Skin of body (tissue), 2 donors: ENCODE measurements around the gene GFER. TPM values are rescaled to one million over a fixed set of nuclear protein-coding genes. Genes with fewer than 3 reads are reported as not detected.
A peak's percentile ranks its signal among the peaks of the same experiment; 100 is the strongest.
"Not testable (repeated sequence)": the region's sequence is repeated elsewhere in the genome, so short reads cannot be mapped to it uniquely, and the experiment has no call there.

Experiments used
- DNase-seq: peaks from one replicate; lab custom pipeline; 2025; lab: John Stamatoyannopoulos, UW
- total RNA-seq: library from RNA; depleted of rRNA; stranded (reverse); fragments of >200 nt; gene quantifications from one replicate; pipeline ENCODE4 v1.2.3, GENCODE V29; 2014

The GFER gene
- total RNA-seq, 1 donor from 2014 or later, result 5.8 TPM

DNA sequence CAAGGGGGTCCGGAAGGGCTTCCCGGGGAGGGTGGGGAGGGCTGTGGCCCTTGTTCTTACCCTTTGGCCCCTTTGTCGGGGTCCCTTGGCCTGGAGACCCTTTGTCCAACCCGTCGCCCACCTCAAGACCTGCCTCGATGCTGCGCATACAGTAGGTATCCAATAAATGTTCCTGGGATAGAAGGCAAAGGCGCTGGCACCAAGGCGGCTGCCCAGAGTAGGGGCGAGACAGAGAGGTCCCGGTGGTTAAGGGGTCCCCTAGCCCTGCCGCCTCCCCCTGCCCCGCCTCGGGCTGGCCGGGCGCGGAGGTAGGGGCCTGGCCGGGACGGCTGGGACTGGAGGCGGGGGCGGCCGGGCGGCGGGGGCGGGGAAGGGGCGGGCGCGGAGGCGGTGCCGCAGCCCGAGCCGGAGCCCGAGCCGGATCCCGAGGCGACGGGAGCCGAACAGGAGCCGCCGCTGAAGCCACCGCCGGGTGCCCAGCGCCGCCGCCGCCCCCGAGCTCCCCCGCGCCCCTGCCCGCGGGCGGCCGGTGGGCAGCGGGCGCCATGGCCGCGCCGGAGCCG, 42.5 kb downstream of the GFER start, which contains the start of gene NHERF2:
Gene NHERF2 (plus strand): TSS at position 442 of the 563 bp plus-strand sequence. CDS start 104 bp downstream, at position 546.
- DNase-seq, result no peak

GRCh38 chr16:2027024-2028010, 43.3 kb downstream of the GFER start:
- no peak for DNase-seq

GRCh38 chr16:2028146-2028545, 44.2 kb downstream of the GFER start:
- DNase-seq, result no peak

DNA sequence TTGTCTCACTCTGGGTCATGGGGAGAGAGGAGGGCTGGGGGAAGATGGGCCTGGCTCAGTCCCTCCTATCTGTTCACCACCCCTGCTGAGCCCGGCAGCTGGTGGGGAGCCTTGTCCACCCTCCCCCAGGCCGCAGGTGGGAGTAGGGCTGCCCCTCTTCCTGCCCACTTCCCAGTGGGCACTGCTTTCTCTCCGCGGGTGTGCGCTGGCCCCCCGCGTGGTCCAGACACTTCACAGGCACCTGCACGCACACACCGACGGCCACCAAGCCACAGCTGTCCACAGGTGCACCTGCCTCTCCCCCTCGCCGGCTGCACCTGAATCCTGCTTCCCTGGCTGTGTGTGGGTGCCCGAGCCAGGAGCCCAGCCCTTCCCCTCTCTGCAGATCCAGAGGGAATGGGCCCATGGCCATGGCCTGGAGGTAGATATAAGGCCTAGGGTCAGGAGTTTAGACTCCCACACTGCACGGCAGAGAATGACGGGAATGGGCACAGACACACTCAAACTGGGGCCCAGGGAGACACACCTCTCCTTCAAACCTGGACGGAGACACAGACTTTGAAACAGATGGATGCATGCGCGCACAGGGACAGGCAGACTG, 44.7 kb downstream of the GFER start:
- no peak for DNase-seq

- no peak for DNase-seq
Measured at GRCh38 chr16:2029350-2029749, 45.4 kb downstream of the GFER start.

DNA sequence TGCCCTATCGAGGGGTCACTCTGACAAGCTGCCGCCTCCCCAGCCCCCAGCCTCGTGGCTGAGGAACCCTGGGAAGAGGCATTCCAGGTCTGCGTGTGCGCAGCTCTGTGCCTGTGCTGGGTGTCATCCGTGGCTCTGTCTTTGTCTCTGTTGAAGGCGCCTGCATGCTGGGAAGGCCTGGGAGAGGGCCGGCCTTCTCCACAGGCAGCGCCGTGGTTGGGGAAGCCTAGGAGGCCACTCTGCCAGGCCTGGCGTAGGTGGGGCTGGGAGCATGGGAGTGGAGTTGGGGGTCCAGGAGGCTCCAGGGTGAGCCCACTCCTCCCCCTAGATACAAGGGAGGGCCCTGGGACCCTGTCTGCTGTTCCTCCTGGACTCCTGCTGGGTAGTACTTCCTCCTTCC, 46.0 kb downstream of the GFER start:
- no peak for DNase-seq

GRCh38 chr16:2031081-2031577, 47.1 kb downstream of the GFER start:
- no peak for DNase-seq

GRCh38 chr16:2032285-2033056, 48.5 kb downstream of the GFER start:
- no peak for DNase-seq

GRCh38 chr16:2033057-2033908, 49.3 kb downstream of the GFER start:
- DNase-seq, result peak; percentile 68

GRCh38 chr16:2033909-2034695, 50.1 kb downstream of the GFER start:
- not testable (repeated sequence) for DNase-seq

DNA sequence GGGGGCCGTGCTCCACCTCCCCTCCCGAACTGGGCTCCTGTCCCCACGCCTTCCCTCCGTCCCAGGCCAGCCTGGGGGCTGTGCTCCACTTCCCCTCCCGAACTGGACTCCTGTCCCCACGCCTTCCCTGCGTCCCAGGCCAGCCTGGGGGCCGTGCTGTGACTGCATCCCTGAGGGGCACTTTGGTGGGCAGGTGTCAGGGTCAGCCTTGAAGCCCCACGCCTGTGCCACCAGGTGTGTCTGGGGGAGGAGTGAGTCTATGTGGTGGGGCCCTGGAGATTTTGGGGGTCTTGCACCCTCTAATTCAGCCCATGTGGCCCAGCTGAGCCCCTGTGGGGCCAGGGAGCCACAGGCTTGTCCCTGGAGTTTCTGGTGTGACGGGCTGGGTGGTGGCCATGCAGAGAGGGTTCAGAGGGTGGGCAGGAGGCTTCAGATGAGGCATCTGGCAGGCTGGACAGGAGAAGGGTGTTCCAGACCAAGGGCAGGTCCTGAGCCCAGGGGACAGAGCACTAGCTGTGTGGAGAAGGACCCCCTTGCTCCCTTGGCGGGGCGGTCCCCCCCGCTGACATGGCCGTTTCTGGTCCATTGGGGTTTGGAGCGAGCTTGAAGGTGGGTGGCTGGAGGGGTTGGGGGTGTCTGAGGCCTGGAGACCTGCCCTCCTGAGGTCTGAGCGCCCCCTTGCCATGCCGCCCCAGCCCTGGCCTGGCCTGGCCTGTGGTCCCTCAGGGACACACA, 50.9 kb downstream of the GFER start:
- no peak for DNase-seq

- DNase-seq, result no peak
Measured at GRCh38 chr16:2035431-2036199, 51.6 kb downstream of the GFER start.

- DNase-seq, result no peak
Measured at GRCh38 chr16:2036200-2036966, 52.4 kb downstream of the GFER start.

- DNase-seq, result no peak
Measured at GRCh38 chr16:2037115-2037514, 53.1 kb downstream of the GFER start.
